NCI-H345 (cell line): Measurements from ENCODE around the gene ARL13B.
"Not testable (repeated sequence)": the region's sequence is repeated elsewhere in the genome, so short reads cannot be mapped to it uniquely, and the experiment has no call there.

Source experiments
- DNase-seq: peaks from one replicate; lab custom pipeline; 2025; lab: John Stamatoyannopoulos, UW

ARL13B gene

GRCh38 chr3:93979850-93980676, at the start of gene ARL13B:
ARL13B (plus strand) TSS chr3:93980155; CDS start chr3:93980424, 269 bp downstream.
- peak; percentile 98 for DNase-seq

DNA sequence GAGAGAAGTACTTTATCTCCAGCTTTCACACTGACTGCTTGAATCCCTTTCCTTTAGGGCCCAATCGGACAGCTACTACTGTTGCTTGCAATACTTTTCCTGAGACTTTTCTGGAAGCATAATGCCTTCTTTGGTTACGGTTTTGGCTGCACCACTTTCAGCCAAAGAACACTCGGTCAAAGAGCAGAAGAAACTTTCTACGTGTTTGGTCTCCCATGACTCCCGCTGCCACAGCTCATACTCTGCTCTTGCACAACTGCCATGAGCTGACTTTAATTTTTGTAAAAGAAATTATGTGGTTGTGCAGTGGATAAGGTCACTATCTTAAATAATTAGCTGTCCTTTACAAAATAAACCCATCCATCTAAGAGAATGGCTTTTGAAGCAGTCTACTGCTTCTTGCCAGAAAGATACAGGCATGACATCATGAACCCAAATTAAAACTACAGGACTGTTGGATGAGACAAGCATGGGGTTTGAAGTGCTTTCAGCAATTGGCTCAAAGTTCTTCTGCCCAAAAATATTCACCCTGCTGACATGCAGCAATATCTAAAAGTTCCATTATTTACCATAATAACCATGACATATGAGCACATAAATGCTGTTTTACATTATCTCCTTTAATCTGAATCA, 48.2 kb upstream of the ARL13B start:
- no peak for DNase-seq

- no peak for DNase-seq
Observed at GRCh38 chr3:93934366-93935046, 45.4 kb upstream of the ARL13B start.

- DNase-seq = no peak
Observed at GRCh38 chr3:93936549-93936948, 43.4 kb upstream of the ARL13B start.

GRCh38 chr3:93937485-93937884, 42.5 kb upstream of the ARL13B start:
- DNase-seq = not testable (repeated sequence)

GRCh38 chr3:93949958-93950357, 30.0 kb upstream of the ARL13B start:
- DNase-seq = peak; percentile 1

GRCh38 chr3:93961026-93961425, 18.9 kb upstream of the ARL13B start:
- DNase-seq = no peak

DNA sequence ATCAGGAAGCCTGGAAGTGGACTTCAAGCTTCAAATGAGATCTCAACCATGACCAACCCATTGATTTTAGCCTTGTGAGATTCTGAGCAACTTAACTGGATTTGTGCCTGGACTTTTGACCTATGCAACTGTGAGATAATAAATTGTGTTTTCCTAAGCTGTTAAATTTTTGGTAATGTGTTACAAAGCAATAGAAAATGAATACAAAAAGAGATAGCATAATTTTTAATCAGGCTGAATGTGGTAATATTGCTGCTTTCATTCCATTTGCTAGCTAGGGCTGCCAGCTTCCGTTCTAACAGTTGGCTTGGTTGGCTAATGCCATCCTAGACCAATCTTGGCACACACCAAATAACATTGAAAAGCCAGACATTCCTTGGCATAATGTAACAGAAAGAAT, 18.5 kb upstream of the ARL13B start:
- DNase-seq = no peak

GRCh38 chr3:93962798-93963197, 17.2 kb upstream of the ARL13B start:
- no peak for DNase-seq

DNA sequence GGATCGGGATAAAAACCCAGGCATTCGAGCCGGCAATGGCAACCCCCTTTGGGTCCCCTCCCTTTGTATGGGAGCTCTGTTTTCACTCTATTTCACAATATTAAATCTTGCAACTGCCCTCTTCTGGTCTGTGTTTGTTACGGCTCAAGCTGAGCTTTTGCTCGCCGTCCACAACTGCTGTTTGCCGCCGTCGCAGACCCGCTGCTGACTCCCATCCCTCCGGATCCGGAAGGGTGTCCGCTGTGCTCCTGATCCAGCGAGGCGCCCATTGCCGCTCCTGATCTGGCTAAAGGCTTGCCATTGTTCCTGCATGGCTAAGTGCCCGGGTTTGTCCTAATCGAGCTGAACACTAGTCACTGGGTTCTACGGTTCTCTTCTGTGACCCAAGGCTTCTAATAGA, 14.8 kb upstream of the ARL13B start:
- not testable (repeated sequence) for DNase-seq

- DNase-seq = no peak
Observed at GRCh38 chr3:93969443-93969842, 10.5 kb upstream of the ARL13B start.

GRCh38 chr3:93969997-93970396, 10.0 kb upstream of the ARL13B start:
- DNase-seq = no peak

DNA sequence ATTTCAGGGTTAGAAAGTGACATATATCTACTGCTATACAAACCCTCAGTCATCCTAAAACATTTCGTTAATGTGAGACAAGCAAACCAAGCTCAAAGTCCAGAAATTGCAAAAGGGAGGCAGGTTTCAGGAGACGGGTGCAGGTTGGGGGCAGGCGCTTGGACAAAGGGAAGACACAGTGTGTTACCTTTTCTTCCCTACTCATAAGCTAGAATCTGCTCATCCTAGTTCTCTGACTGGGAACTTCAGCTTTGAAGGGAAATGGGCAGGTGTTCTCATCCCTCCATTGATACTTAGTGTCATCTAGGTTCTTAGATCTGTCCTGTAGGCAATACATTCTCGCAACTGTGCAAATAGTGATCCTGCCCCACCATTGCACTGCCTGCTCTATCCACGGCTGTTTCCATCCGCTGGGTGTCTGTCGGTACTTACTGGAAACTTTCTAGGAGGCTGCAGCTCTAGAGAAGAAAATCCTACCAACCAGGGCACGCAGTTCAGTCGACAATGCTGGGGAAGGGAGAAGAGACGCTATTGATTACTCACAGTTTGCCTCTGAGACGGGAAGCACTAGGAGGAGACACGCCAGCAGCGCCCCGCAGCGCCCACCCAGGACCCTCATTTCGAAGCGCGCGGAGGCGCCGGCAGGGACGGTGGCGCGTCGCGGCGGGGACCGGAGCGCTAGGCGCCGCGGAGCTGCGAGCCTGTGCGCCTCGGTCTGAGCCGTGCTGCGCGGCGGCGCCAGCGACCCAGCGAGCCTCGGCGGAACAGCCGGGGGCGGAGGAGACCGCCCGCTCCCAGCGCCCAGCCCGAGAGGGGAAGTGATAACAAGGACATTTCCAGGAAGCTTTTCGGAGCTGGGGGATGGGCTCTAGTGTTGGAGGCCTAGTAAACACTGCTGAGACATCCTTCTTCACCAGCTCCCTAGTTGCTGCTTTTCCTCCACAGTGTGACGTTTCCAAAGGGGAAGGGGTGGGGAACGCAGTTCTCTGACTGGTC, 6.5 kb upstream of the ARL13B start, which contains the start of gene PROS1:
PROS1 (minus strand) TSS at position 766 of the 996 bp plus-strand sequence; CDS start at position 619, 147 bp downstream.
- peak; percentile 43 for DNase-seq

- no peak for DNase-seq
Observed at GRCh38 chr3:93981649-93982048, 1.7 kb downstream of the ARL13B start.

- DNase-seq = no peak
Observed at GRCh38 chr3:93983408-93983807, 3.5 kb downstream of the ARL13B start.

DNA sequence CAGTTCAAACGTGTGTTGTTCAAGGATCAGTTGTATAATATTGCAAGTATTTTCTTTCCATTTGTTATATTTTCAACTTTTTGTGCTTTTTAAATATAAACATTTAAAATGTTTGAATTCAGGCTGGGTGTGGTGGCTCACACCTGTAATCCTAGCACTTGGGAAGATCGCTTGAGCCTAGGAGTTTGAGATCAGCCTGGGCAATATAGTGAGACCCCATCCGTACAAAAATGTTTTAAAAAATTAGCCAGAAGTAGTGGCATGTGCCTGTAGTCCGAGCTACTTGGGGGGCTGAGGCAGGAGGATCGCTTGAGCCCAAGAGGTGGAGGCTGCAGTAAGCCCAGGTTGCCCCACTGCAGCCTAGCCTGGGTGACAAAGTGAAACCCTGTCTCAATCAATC, 4.7 kb downstream of the ARL13B start:
- DNase-seq = no peak

- DNase-seq = no peak
Observed at GRCh38 chr3:93988283-93988682, 8.3 kb downstream of the ARL13B start.

- no peak for DNase-seq
Observed at GRCh38 chr3:93988764-93989163, 8.8 kb downstream of the ARL13B start.

DNA sequence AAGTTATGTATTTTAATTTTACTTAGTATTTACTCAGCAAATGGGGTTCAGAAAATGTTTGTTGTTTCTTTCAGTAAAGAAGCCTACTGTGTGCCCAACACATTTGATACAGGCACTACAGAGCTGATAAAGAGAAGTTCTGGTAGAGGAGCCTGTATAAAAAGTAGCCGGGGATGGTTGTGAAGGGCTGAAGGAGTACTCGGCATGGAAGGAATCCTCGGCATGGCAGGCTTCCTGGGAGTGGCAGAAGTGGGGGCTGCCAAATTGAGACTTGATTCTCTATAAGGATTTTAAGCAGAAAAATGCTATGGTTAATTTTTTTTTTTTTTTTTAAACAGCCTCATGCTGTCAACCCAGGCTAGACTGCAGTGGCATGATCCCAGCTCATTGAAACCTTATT, 9.3 kb downstream of the ARL13B start:
- DNase-seq = no peak

GRCh38 chr3:93991631-93992030, 11.7 kb downstream of the ARL13B start:
- no peak for DNase-seq

GRCh38 chr3:93992207-93992606, 12.3 kb downstream of the ARL13B start:
- no peak for DNase-seq

DNA sequence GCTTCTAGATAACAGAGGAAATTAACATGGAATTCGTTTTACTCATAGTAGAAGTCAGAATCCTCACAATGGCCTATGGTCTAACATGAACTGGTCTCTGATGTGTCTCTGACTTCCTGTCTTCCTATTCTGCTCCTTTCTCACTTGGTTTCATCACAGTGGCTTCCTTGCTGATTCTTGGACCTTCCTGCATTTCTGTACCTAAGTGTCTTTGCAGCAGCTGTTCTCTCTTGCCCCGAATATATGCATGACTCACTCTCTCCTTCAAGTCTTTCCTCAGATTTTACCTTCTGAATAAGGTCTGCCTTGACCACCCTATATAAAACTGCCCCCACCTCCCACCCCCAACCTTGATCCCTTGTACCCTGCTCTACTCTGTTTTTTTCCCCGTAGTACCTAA, 14.1 kb downstream of the ARL13B start:
- DNase-seq = no peak
